ENCODE data around the gene GLP1R.

Gene GLP1R

GRCh38 chr6:39114704-39115599, 66.4 kb downstream of the GLP1R start, which contains the start of gene SAYSD1 (continued):
- TF ChIP-seq ZNF692 (tag by site-specific recombination; IDR thresholded peaks at IDR 0.05) = peak; percentile 90
- TF ChIP-seq SCRT1 (tag by site-specific recombination; IDR thresholded peaks at IDR 0.05; ENCODE audit: borderline replicate concordance) = no peak
- TF ChIP-seq BCL11A (tag by site-specific recombination; IDR thresholded peaks at IDR 0.05; ENCODE audit: low read depth) = peak; percentile 68
- TF ChIP-seq ZNF423 (tag by site-specific recombination; IDR thresholded peaks at IDR 0.05) = peak; percentile 74
- no peak for TF ChIP-seq ZNF792 (tag by site-specific recombination; IDR thresholded peaks at IDR 0.05)
- peak; percentile 92 for TF ChIP-seq PATZ1 (tag by site-specific recombination; IDR thresholded peaks at IDR 0.05)
- TF ChIP-seq GLIS1 (tag by site-specific recombination; IDR thresholded peaks at IDR 0.05) = peak; percentile 66
- TF ChIP-seq ATF2 (tag by site-specific recombination; IDR thresholded peaks at IDR 0.05; ENCODE audit: low read depth) = no peak
- no peak for TF ChIP-seq CTCF (tag by site-specific recombination; IDR thresholded peaks at IDR 0.05)
- peak; percentile 93 for TF ChIP-seq ZXDB (tag by site-specific recombination; IDR thresholded peaks at IDR 0.05)
- TF ChIP-seq ZNF777 (tag by site-specific recombination; IDR thresholded peaks at IDR 0.05; ENCODE audit: borderline replicate concordance) = no peak
- TF ChIP-seq KLF9 (tag by site-specific recombination; IDR thresholded peaks at IDR 0.05; ENCODE audit: low read depth) = peak; percentile 98
- TF ChIP-seq RBAK (tag by site-specific recombination; IDR thresholded peaks at IDR 0.05) = no peak
- no peak for TF ChIP-seq PRDM6 (tag by site-specific recombination; IDR thresholded peaks at IDR 0.05)
- peak; percentile 34; the same call in 1 of the 2 replicates for TF ChIP-seq OSR2 (tag by site-specific recombination; IDR thresholded peaks at IDR 0.05)
- no peak for TF ChIP-seq ZNF223 (tag by site-specific recombination; IDR thresholded peaks at IDR 0.05)
- TF ChIP-seq ZNF837 (tag by site-specific recombination; IDR thresholded peaks at IDR 0.05) = no peak
- no peak for TF ChIP-seq ZNF140 (tag by site-specific recombination; IDR thresholded peaks at IDR 0.05)
- peak; percentile 16 for TF ChIP-seq ZNF518A (tag by site-specific recombination; conservative IDR thresholded peaks at IDR 0.05; ENCODE audit: low read depth)
- TF ChIP-seq ZNF473 (tag by site-specific recombination; IDR thresholded peaks at IDR 0.05) = no peak
- TF ChIP-seq ZNF585B (tag by site-specific recombination; IDR thresholded peaks at IDR 0.05) = no peak; the same call in 1 of the 2 replicates
- TF ChIP-seq ZNF133 (tag by site-specific recombination; IDR thresholded peaks at IDR 0.05) = no peak
- TF ChIP-seq SP7 (tag by site-specific recombination; IDR thresholded peaks at IDR 0.05) = peak; percentile 89
- TF ChIP-seq ZNF776 (tag by site-specific recombination; IDR thresholded peaks at IDR 0.05; ENCODE audit: borderline replicate concordance) = no peak
- TF ChIP-seq ZNF266 (tag by site-specific recombination; IDR thresholded peaks at IDR 0.05; ENCODE audit: low read depth) = no peak
- TF ChIP-seq ZNF501 (tag by site-specific recombination; IDR thresholded peaks at IDR 0.05) = peak; percentile 98

All from HEK293 (cell line).